A673 (cell line): ENCODE results near the gene ZNRF2.

ENCODE experiments used
- CTCF ChIP-seq: fragments of 300-800, 200-600 bp; sonication (generic); conservative IDR thresholded peaks from 2 replicates; pipeline ENCODE4 v1.5.1; 2017; ENCODE audit warnings: low read depth, mild to moderate bottlenecking, antibody characterized with exemption, low read length, moderate library complexity, mixed read lengths
- EZH2 ChIP-seq: fragments of 200-600 bp; sonication (generic); IDR thresholded peaks from 2 replicates; pipeline ENCODE4 v1.6.1; 2017; ENCODE audit warnings: borderline replicate concordance, low read depth, mild to moderate bottlenecking, mixed read lengths, antibody characterized with exemption, low read length; ENCODE audit not compliant: poor library complexity, severe bottlenecking

- TF ChIP-seq CTCF (no peak), EZH2 (no peak)
These were observed 79.6 kb downstream of the ZNRF2 start for GRCh38 chr7:30363778-30364563.
